ENCODE measurements around the gene BMS1. TPM values are rescaled to one million over a fixed set of nuclear protein-coding genes. Genes with fewer than 3 reads are reported as not detected.
"Not testable (repeated sequence)": the region's sequence is repeated elsewhere in the genome, so short reads cannot be mapped to it uniquely, and the experiment has no call there.

Gene BMS1
- polyA plus RNA-seq, 3 donors = 5.7 to 9.8 (median 7.4) TPM

- WGBS, 3 donors = 11 to 30% (median 19%) methylated on average over 5 of the region's 5 CpGs
- H3K27ac ChIP-seq (ENCODE audit: low read depth, low read length) = not testable (repeated sequence)
These were observed 62.2 kb downstream of the BMS1 start for GRCh38 chr10:42844810-42845209.

GRCh38 chr10:42847261-42847660, 64.7 kb downstream of the BMS1 start:
- H3K27ac ChIP-seq (ENCODE audit: low read depth, low read length) = not testable (repeated sequence)
- WGBS, 3 donors = 91 to 98% (median 97%) methylated on average over 5 to 28 of the region's 28 CpGs

- WGBS, 3 donors = 50 to 55% (median 54%) methylated on average over 4 of the region's 4 CpGs
- H3K27ac ChIP-seq (ENCODE audit: low read depth, low read length) = no peak overlapping the region
These were observed 68.3 kb downstream of the BMS1 start for GRCh38 chr10:42850931-42851330.

- H3K27ac ChIP-seq (ENCODE audit: low read depth, low read length) = no peak overlapping the region
- 48 to 62% (median 55%) methylated on average over 15 of the region's 15 CpGs for WGBS, 3 donors
These were observed 76.7 kb downstream of the BMS1 start for GRCh38 chr10:42859256-42859655.

GRCh38 chr10:42860016-42860415, 77.4 kb downstream of the BMS1 start:
- not testable (repeated sequence) for H3K27ac ChIP-seq (ENCODE audit: low read depth, low read length)

GRCh38 chr10:42862801-42863200, 80.2 kb downstream of the BMS1 start:
- WGBS, 3 donors = 58 to 67% (median 65%) methylated on average over 5 to 6 of the region's 6 CpGs

More at GRCh38 chr10:42860016-42860415, 77.4 kb downstream of the BMS1 start:
- 66 to 84% (median 78%) methylated on average over 11 of the region's 11 CpGs for WGBS, 3 donors

GRCh38 chr10:42864575-42864974, 82.0 kb downstream of the BMS1 start:
- 13 to 24% (median 19%) methylated on average over 8 of the region's 8 CpGs for WGBS, 3 donors
- H3K27ac ChIP-seq (ENCODE audit: low read depth, low read length) = no peak overlapping the region

More at GRCh38 chr10:42862801-42863200, 80.2 kb downstream of the BMS1 start:
- not testable (repeated sequence) for H3K27ac ChIP-seq (ENCODE audit: low read depth, low read length)

- no peak overlapping the region for H3K27ac ChIP-seq (ENCODE audit: low read depth, low read length)
- WGBS, 3 donors = 37 to 46% (median 44%) methylated on average over 18 of the region's 18 CpGs
These were observed 83.1 kb downstream of the BMS1 start for GRCh38 chr10:42865716-42866114.

GRCh38 chr10:42866115-42866995, 83.8 kb downstream of the BMS1 start:
- no peak overlapping the region for H3K27ac ChIP-seq (ENCODE audit: low read depth, low read length)
- 1 to 3% (median 3%) methylated on average over 87 of the region's 87 CpGs for WGBS, 3 donors

GRCh38 chr10:42867571-42867970, 85.0 kb downstream of the BMS1 start:
- H3K27ac ChIP-seq (ENCODE audit: low read depth, low read length) = no peak overlapping the region
- WGBS, 3 donors = 92 to 95% (median 94%) methylated on average over 9 of the region's 9 CpGs

- WGBS, 3 donors = 90 to 95% (median 92%) methylated on average over 8 to 9 of the region's 9 CpGs
These were observed 85.9 kb downstream of the BMS1 start for GRCh38 chr10:42868530-42868929.

GRCh38 chr10:42869977-42870350, 87.4 kb downstream of the BMS1 start:
- no peak overlapping the region for H3K27ac ChIP-seq (ENCODE audit: low read depth, low read length)
- 86 to 96% (median 91%) methylated on average over 9 of the region's 9 CpGs for WGBS, 3 donors

More at GRCh38 chr10:42868530-42868929, 85.9 kb downstream of the BMS1 start:
- no peak overlapping the region for H3K27ac ChIP-seq (ENCODE audit: low read depth, low read length)

- not testable (repeated sequence) for H3K27ac ChIP-seq (ENCODE audit: low read depth, low read length)
- WGBS, 3 donors = 19 to 50% (median 31%) methylated on average over 11 to 13 of the region's 13 CpGs
These were observed 88.6 kb downstream of the BMS1 start for GRCh38 chr10:42871138-42871641.

- WGBS, 3 donors = 77 to 81% (median 78%) methylated on average over 6 of the region's 6 CpGs
- H3K27ac ChIP-seq (ENCODE audit: low read depth, low read length) = no peak overlapping the region
These were observed 89.2 kb downstream of the BMS1 start for GRCh38 chr10:42871823-42872222.

GRCh38 chr10:42872865-42873435, 90.4 kb downstream of the BMS1 start:
- H3K27ac ChIP-seq (ENCODE audit: low read depth, low read length) = no peak overlapping the region
- 83 to 89% (median 89%) methylated on average over 19 of the region's 19 CpGs for WGBS, 3 donors

- WGBS, 3 donors = 71 to 86% (median 86%) methylated on average over 15 of the region's 15 CpGs
- H3K27ac ChIP-seq (ENCODE audit: low read depth, low read length) = no peak overlapping the region
These were observed 92.3 kb downstream of the BMS1 start for GRCh38 chr10:42874713-42875387.

GRCh38 chr10:42875388-42875755, 92.8 kb downstream of the BMS1 start:
- no peak overlapping the region for H3K27ac ChIP-seq (ENCODE audit: low read depth, low read length)
- WGBS, 3 donors = 57 to 72% (median 67%) methylated on average over 5 of the region's 5 CpGs

- H3K27ac ChIP-seq (ENCODE audit: low read depth, low read length) = no peak overlapping the region
- 37 to 46% (median 46%) methylated on average over 12 of the region's 12 CpGs for WGBS, 3 donors
These were observed 93.3 kb downstream of the BMS1 start for GRCh38 chr10:42875798-42876341.

GRCh38 chr10:42876476-42876875, 93.9 kb downstream of the BMS1 start:
- H3K27ac ChIP-seq (ENCODE audit: low read depth, low read length) = no peak overlapping the region
- 82 to 89% (median 87%) methylated on average over 9 of the region's 9 CpGs for WGBS, 3 donors
